ENCODE measurements around the gene HLA-DOA. TPM values are rescaled to one million over a fixed set of nuclear protein-coding genes. Genes with fewer than 3 reads are reported as not detected.

HLA-DOA gene
- total and polyA plus RNA-seq, 10 of the 15 experiments (the other 5 are each of a cell fraction or from before 2014, with no cell fraction given): 8.8 to 108 (median 58.3) TPM

DNA sequence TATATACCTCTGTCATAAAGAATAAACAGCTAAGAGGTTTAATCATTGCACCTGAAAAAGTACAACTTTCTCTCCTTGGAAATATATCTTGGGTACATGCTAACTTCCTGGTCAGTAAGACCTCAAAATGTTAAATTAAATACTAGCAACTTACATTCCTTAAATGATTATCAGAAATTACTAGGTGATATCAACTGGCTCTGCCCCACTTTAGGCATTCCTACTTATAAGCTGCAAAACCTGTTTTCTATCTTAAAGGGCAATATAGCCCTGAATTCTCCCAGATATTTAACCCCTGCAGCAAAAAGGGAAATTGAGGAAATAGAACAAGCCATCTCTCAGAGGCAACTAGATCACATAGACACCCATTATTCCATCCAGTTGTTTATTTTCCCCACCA, 43.2 kb upstream of the HLA-DOA start:
- CTCF ChIA-PET: interaction anchor here (0.6 to 6.1 kb wide), 4 partner anchors 20 to 60 kb away, joined by 3 to 73 read pairs (median 4); partner anchors contain the start of gene HLA-DPA1

More for the DNA sequence above, 43.2 kb upstream of the HLA-DOA start:
- no peaks in the 10 kb centered on the region for H3K27me3 ChIP-seq (replicated peaks in 1 of 2; ENCODE audit: control insufficient read depth in 2 of 2, insufficient read depth in 2 of 2, low read length in 1 of 2)
- ChIA-PET RAD21 (ENCODE audit: unreplicated experiment) (no interaction called here), POLR2A (interaction anchor here (0.8 kb wide), 2 partner anchors 17 to 20 kb away, joined by 3 read pairs; no protein-coding TSS in a partner anchor), SMC1A (ENCODE audit: uncharacterized antibody, unreplicated experiment) (interaction anchor here (1.0 to 5.5 kb wide), 7 partner anchors 12 to 37 kb away, joined by 3 to 44 read pairs (median 6); partner anchors contain the start of genes HLA-DPA1 and HLA-DPB1)
- H3K79me2 ChIP-seq (ENCODE audit: control insufficient read depth, insufficient read depth, low read length): no peaks in the 10 kb centered on the region
- peaks cover 5% of the 10 kb centered on the region for H3K4me1 ChIP-seq (ENCODE audit: control insufficient read depth, insufficient read depth, low read length)
- no peak overlapping the region for H3K4me2 ChIP-seq (ENCODE audit: control insufficient read depth, insufficient read depth)
- H3K4me3 ChIP-seq: no peak overlapping the region
- intact Hi-C loops (cut with micrococcal nuclease; ENCODE audit: unreplicated experiment) (no loop called here), in situ Hi-C loops (cut with MboI) (loop anchor here (25.0 kb wide), 1 partner anchor 1610 kb away; no protein-coding TSS in a partner anchor)
- no peak for ATAC-seq
- no TSS peak for BruUV-seq (replicated peaks)
- no peak overlapping the region for H2AFZ ChIP-seq (ENCODE audit: control insufficient read depth, low read depth, low read length)
- no peak for DNase-seq (ENCODE audit: low read depth, low spot score)
- no peak for TF ChIP-seq BCL3 (IDR thresholded peaks at IDR 0.05; ENCODE audit: borderline replicate concordance, insufficient read depth, low read depth, low read length, poor library complexity, severe bottlenecking)
- TF ChIP-seq CREM (IDR thresholded peaks at IDR 0.05; ENCODE audit: low read depth): no peak
- no peak for TF ChIP-seq KLF5 (IDR thresholded peaks at IDR 0.05; ENCODE audit: partially characterized antibody)
- TF ChIP-seq TCF7 (IDR thresholded peaks at IDR 0.05; ENCODE audit: borderline replicate concordance): no peak
- no peak for TF ChIP-seq SMAD1 (IDR thresholded peaks at IDR 0.05; ENCODE audit: low read depth, partially characterized antibody)
- no peak for TF ChIP-seq ZBTB40 (IDR thresholded peaks at IDR 0.05; ENCODE audit: borderline replicate concordance)
- TF ChIP-seq RELA (IDR thresholded peaks at IDR 0.05; ENCODE audit: borderline replicate concordance, partially characterized antibody): no peak
- no peak for TF ChIP-seq CEBPB (IDR thresholded peaks at IDR 0.05; ENCODE audit: borderline replicate concordance in 1 of 2, low read depth in 2 of 2, low read length in 2 of 2)
- no peak for TF ChIP-seq IKZF2 (IDR thresholded peaks at IDR 0.05)
- TF ChIP-seq, protein P1, sequence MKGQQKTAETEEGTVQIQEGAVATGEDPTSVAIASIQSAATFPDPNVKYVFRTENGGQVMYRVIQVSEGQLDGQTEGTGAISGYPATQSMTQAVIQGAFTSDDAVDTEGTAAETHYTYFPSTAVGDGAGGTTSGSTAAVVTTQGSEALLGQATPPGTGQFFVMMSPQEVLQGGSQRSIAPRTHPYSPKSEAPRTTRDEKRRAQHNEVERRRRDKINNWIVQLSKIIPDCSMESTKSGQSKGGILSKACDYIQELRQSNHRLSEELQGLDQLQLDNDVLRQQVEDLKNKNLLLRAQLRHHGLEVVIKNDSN (IDR thresholded peaks at IDR 0.05; ENCODE audit: borderline replicate concordance, extremely low read length, insufficient read depth, low read depth, low read length): no peak
- TF ChIP-seq SREBF1 (IDR thresholded peaks at IDR 0.05; ENCODE audit: low read length): no peak
- TF ChIP-seq CREB1 (IDR thresholded peaks at IDR 0.05; ENCODE audit: low read depth): no peak
- no peak for TF ChIP-seq RCOR1 (conservative IDR thresholded peaks at IDR 0.05; ENCODE audit: low read depth, low read length)
- TF ChIP-seq, protein P2, sequence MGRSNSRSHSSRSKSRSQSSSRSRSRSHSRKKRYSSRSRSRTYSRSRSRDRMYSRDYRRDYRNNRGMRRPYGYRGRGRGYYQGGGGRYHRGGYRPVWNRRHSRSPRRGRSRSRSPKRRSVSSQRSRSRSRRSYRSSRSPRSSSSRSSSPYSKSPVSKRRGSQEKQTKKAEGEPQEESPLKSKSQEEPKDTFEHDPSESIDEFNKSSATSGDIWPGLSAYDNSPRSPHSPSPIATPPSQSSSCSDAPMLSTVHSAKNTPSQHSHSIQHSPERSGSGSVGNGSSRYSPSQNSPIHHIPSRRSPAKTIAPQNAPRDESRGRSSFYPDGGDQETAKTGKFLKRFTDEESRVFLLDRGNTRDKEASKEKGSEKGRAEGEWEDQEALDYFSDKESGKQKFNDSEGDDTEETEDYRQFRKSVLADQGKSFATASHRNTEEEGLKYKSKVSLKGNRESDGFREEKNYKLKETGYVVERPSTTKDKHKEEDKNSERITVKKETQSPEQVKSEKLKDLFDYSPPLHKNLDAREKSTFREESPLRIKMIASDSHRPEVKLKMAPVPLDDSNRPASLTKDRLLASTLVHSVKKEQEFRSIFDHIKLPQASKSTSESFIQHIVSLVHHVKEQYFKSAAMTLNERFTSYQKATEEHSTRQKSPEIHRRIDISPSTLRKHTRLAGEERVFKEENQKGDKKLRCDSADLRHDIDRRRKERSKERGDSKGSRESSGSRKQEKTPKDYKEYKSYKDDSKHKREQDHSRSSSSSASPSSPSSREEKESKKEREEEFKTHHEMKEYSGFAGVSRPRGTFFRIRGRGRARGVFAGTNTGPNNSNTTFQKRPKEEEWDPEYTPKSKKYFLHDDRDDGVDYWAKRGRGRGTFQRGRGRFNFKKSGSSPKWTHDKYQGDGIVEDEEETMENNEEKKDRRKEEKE (IDR thresholded peaks at IDR 0.05): no peak
- TF ChIP-seq BRCA1 (IDR thresholded peaks at IDR 0.05; ENCODE audit: low read depth, low read length): no peak
- H3K9me3 ChIP-seq (replicated peaks; ENCODE audit: control insufficient read depth, insufficient read depth, low read length): no peaks in the 10 kb centered on the region
- no peak overlapping the region for H3K9ac ChIP-seq (ENCODE audit: control insufficient read depth, insufficient read depth, low read length)
- H3K36me3 ChIP-seq (ENCODE audit: control insufficient read depth in 2 of 2, insufficient read depth in 2 of 2, low read length in 1 of 2): no peaks in the 10 kb centered on the region
- FAIRE-seq: no peak
- no peak overlapping the region for H3K27ac ChIP-seq (ENCODE audit: control insufficient read depth, insufficient read depth)
- no peaks in the 10 kb centered on the region for H4K20me1 ChIP-seq (ENCODE audit: control insufficient read depth, insufficient read depth)
